Mesothelial cell of epicardium (in vitro differentiated cells): ENCODE measurements around the gene SEC61A2. TPM values are rescaled to one million over a fixed set of nuclear protein-coding genes. Genes with fewer than 3 reads are reported as not detected.

Source experiments
- DNase-seq, 2 experiments: peaks; one replicate each; pipeline ENCODE4 v3.0.0; 2021; ENCODE audit warnings: low spot score in 2 of 2; ENCODE audit not compliant: unreplicated experiment in 2 of 2
- H3K27ac Mint-ChIP-seq: 2 replicates; pipeline ENCODE4 v1.8.0; 2021; ENCODE audit warnings: mixed read lengths
- H3K27me3 Mint-ChIP-seq: 2 replicates; pipeline ENCODE4 v1.8.0; 2021; ENCODE audit warnings: low read depth, mixed read lengths
- H3K36me3 Mint-ChIP-seq: 2 replicates; pipeline ENCODE4 v1.8.0; 2021; ENCODE audit warnings: mixed read lengths
- H3K4me1 Mint-ChIP-seq: 2 replicates; pipeline ENCODE4 v1.8.0; 2021; ENCODE audit warnings: mixed read lengths
- H3K4me3 Mint-ChIP-seq: 2 replicates; pipeline ENCODE4 v1.8.0; 2021; ENCODE audit warnings: mild to moderate bottlenecking, moderate library complexity, mixed read lengths
- H3K9me3 Mint-ChIP-seq: 2 replicates; pipeline ENCODE4 v1.8.0; 2021; ENCODE audit warnings: mixed read lengths
- CTCF ChIP-seq: fragments of 200-600 bp; sonication (generic); IDR thresholded peaks from one replicate; pipeline ENCODE4 v1.5.0; 2021; ENCODE audit warnings: antibody characterized with exemption; ENCODE audit not compliant: unreplicated experiment
- total RNA-seq: library from RNA; stranded (reverse); gene quantifications from 3 replicates; pipeline ENCODE4 v1.2.1, GENCODE V29; 2021

Gene SEC61A2
- total RNA-seq, 1 donor from 2014 or later = 27.7 TPM

- no peak for DNase-seq
- Mint-ChIP-seq H3K9me3 (peaks cover 4% of the 10 kb centered on the region), H3K4me1 (peaks cover 14% of the 10 kb centered on the region), H3K27ac (no peak overlapping the region), H3K27me3 (no peaks in the 10 kb centered on the region), H3K4me3 (no peak overlapping the region), H3K36me3 (peaks cover 28% of the 10 kb centered on the region)
- no peak for TF ChIP-seq CTCF
Observed at GRCh38 chr10:12200850-12201249, 71.4 kb downstream of the SEC61A2 start.

- Mint-ChIP-seq H3K4me3 (no peak overlapping the region), H3K4me1 (peaks cover 9% of the 10 kb centered on the region), H3K36me3 (peaks cover 33% of the 10 kb centered on the region), H3K27me3 (no peaks in the 10 kb centered on the region), H3K27ac (no peak overlapping the region), H3K9me3 (peaks cover 4% of the 10 kb centered on the region)
- no peak for DNase-seq
- no peak for TF ChIP-seq CTCF
Observed at GRCh38 chr10:12201543-12201942, 72.1 kb downstream of the SEC61A2 start.

GRCh38 chr10:12202226-12202625 lies 72.7 kb downstream of the SEC61A2 start:
- peaks cover 4% of the 10 kb centered on the region for H3K4me1 Mint-ChIP-seq
- peaks cover 38% of the 10 kb centered on the region for H3K36me3 Mint-ChIP-seq
- no peak for TF ChIP-seq CTCF

GRCh38 chr10:12205082-12205481 lies 75.6 kb downstream of the SEC61A2 start:
- Mint-ChIP-seq H3K27ac (no peak overlapping the region), H3K27me3 (no peaks in the 10 kb centered on the region), H3K4me1 (no peaks in the 10 kb centered on the region), H3K4me3 (no peak overlapping the region), H3K9me3 (peaks cover 19% of the 10 kb centered on the region), H3K36me3 (peaks cover 58% of the 10 kb centered on the region)
- no peak for TF ChIP-seq CTCF
- no peak for DNase-seq

More at GRCh38 chr10:12202226-12202625, 72.7 kb downstream of the SEC61A2 start:
- Mint-ChIP-seq H3K9me3 (peaks cover 8% of the 10 kb centered on the region), H3K27ac (no peak overlapping the region), H3K27me3 (no peaks in the 10 kb centered on the region), H3K4me3 (no peak overlapping the region)
- DNase-seq = no peak

- no peaks in the 10 kb centered on the region for H3K4me1 Mint-ChIP-seq
- no peak for TF ChIP-seq CTCF
- no peak overlapping the region for H3K27ac Mint-ChIP-seq
- no peaks in the 10 kb centered on the region for H3K27me3 Mint-ChIP-seq
- no peak for DNase-seq
- peaks cover 29% of the 10 kb centered on the region for H3K9me3 Mint-ChIP-seq
- H3K4me3 Mint-ChIP-seq = no peak overlapping the region
- peaks cover 67% of the 10 kb centered on the region for H3K36me3 Mint-ChIP-seq
Observed at GRCh38 chr10:12207114-12207513, 77.6 kb downstream of the SEC61A2 start.

- DNase-seq = no peak
- H3K27me3 Mint-ChIP-seq = no peaks in the 10 kb centered on the region
- H3K36me3 Mint-ChIP-seq = peaks cover 75% of the 10 kb centered on the region
Observed at GRCh38 chr10:12208460-12208859, 79.0 kb downstream of the SEC61A2 start.

More at GRCh38 chr10:12208460-12208859, 79.0 kb downstream of the SEC61A2 start:
- TF ChIP-seq CTCF = no peak
- Mint-ChIP-seq H3K4me3 (no peak overlapping the region), H3K9me3 (peaks cover 31% of the 10 kb centered on the region), H3K27ac (no peak overlapping the region), H3K4me1 (peaks cover 4% of the 10 kb centered on the region)
